Spleen (tissue), 11 donors: ENCODE measurements around the gene DCP1A. TPM values are rescaled to one million over a fixed set of nuclear protein-coding genes. Genes with fewer than 3 reads are reported as not detected.
"Not testable (repeated sequence)": the region's sequence is repeated elsewhere in the genome, so short reads cannot be mapped to it uniquely, and the experiment has no call there.

Experiments used
- DNase-seq: peaks from one replicate; pipeline ENCODE4 v3.0.0-alpha.2; 2020
- H3K27ac ChIP-seq, 8 donors: fragments of 200-600 bp; sonication (generic) in 7 of 8; 1 replicate in 4 of 8; 2 replicates in 4 of 8; pipeline versions ENCODE4 v1.5.0 to v1.8.0; 2016 to 2021; ENCODE audit warnings: inconsistent platforms in 4 of 8, mild to moderate bottlenecking in 4 of 8, moderate library complexity in 1 of 8
- H3K27me3 ChIP-seq, 7 donors: fragments of 200-600 bp; sonication (generic) in 6 of 7; replicated peaks in 1 of 7; 1 replicate in 4 of 7; 2 replicates in 3 of 7; pipeline versions ENCODE4 v1.5.0 to v1.8.0; 2016 to 2021; ENCODE audit warnings: inconsistent platforms in 3 of 7, mild to moderate bottlenecking in 1 of 7
- H3K36me3 ChIP-seq, 6 donors: fragments of 200-600 bp; sonication (generic) in 5 of 6; 1 replicate in 4 of 6; 2 replicates in 2 of 6; pipeline versions ENCODE4 v1.5.0 to v1.8.0; 2016 to 2021; ENCODE audit warnings: inconsistent platforms in 2 of 6
- H3K4me1 ChIP-seq, 6 donors: fragments of 200-600 bp; sonication (generic) in 5 of 6; 1 replicate in 3 of 6; 2 replicates in 3 of 6; pipeline versions ENCODE4 v1.5.0 to v1.8.0; 2016 to 2021; ENCODE audit warnings: inconsistent platforms in 3 of 6
- H3K4me3 ChIP-seq, 8 donors: fragments of 200-600 bp; sonication (generic) in 7 of 8; 1 replicate in 4 of 8; 2 replicates in 4 of 8; pipeline versions ENCODE4 v1.5.0 to v1.8.0; 2016 to 2021; ENCODE audit warnings: inconsistent platforms in 4 of 8, mild to moderate bottlenecking in 4 of 8, moderate library complexity in 2 of 8
- H3K9me3 ChIP-seq, 8 donors: fragments of 200-600 bp; sonication (generic) in 7 of 8; 1 replicate in 4 of 8; 2 replicates in 4 of 8; pipeline versions ENCODE4 v1.5.0 to v1.8.0; 2016 to 2021; ENCODE audit warnings: inconsistent platforms in 4 of 8
- POLR2A ChIP-seq, 3 donors: fragments of 450-650 bp; IDR thresholded peaks; one replicate each; pipeline ENCODE4 v1.5.1; 2017; ENCODE audit warnings: antibody characterized with exemption in 3 of 3, mild to moderate bottlenecking in 1 of 3
- POLR2AphosphoS5 ChIP-seq, 3 donors: sonication (generic); formaldehyde crosslinking; IDR thresholded peaks; one replicate each; pipeline ENCODE4 v1.5.1; 2017; ENCODE audit warnings: antibody characterized with exemption in 3 of 3
- WGBS, 5 donors: extraction: QIAGEN DNeasy Blood & Tissue Kit in 3 of 5; methylation state at CpG; one replicate each; pipeline versions ENCODE4 v1.1.5 to v1.1.7; 2013 to 2018; 5-methylcytosine and 5-hydroxymethylcytosine counted together
- intact Hi-C: fragments of 100-400 bp; cut with DNase I; formaldehyde crosslinking; loops from one replicate; pipeline ENCODE4 v1.15.0; 2023; ENCODE audit warnings: low total_unique reads
- polyA plus RNA-seq, 3 donors: library from polyadenylated mRNA; stranded (reverse); fragments of 200-250 nt; gene quantifications; one replicate each; pipeline ENCODE4 v1.2.1, GENCODE V29; 2013
- total RNA-seq, 7 donors: library from RNA; depleted of rRNA in 3 of 7; stranded (reverse); fragments of >200 nt in 3 of 7; fragmentation: NEBNext Ultra II Directional in 4 of 7; extraction: Animal tissue kit (Norgen Biotek cat#: 25700) in 4 of 7; gene quantifications; one replicate each; pipeline versions ENCODE4 v1.1.0 to v1.2.1, GENCODE V29; 2016 to 2021
- TF ChIP-seq, protein P1 (sequence below), 11 experiments: fragments of 200-600 bp in 7 of 11; fragments of 450-650 bp in 4 of 11; sonication (generic) in 4 of 11; IDR thresholded peaks in 8 of 11; conservative IDR thresholded peaks in 3 of 11; 1 replicate in 7 of 11; 2 replicates in 4 of 11; pipeline versions ENCODE4 v1.4.0 to v1.8.0; 2016 to 2021; ENCODE audit warnings: antibody characterized with exemption in 11 of 11, inconsistent platforms in 4 of 11, mild to moderate bottlenecking in 1 of 11
- donor health status: healthy with polysubstance abuse.
- donor health status: DM: no; HTN: no; CAD: no; lungs with moderate emphysema.
- donor health status: DM: no; HTN: no; CAD: no.
- donor health status: Bipolar disorder and iron deficiency.
- donor health status: healthy.
- donor health status: DM: no; HTN: no; CAD: no.
- donor health status: DM: yes; HTN: yes; CAD: no.

DCP1A gene
- total and polyA plus RNA-seq, 10 donors = 4.0 to 28.1 (median 23.3) TPM

GRCh38 chr3:53253707-53254508 is 93.4 kb downstream of the DCP1A start:
- H3K4me3 ChIP-seq = peak overlapping the region; percentile 92 to 100 (median 98)
- no peak for DNase-seq
- no peaks in the 10 kb centered on the region for H3K36me3 ChIP-seq
- TF ChIP-seq POLR2A (IDR thresholded peaks at IDR 0.05) = no peak
- intact Hi-C loops = no loop called here
- 40 to 68% (median 56%) methylated on average over 7 of the region's 7 CpGs for WGBS, 5 donors
- peak overlapping the region in 7 of 8 donors; percentile 88 to 98 (median 95) for H3K27ac ChIP-seq
- H3K27me3 ChIP-seq = no peaks in the 10 kb centered on the region
- H3K4me1 ChIP-seq = peaks cover 24 to 75% (median 68%) of the 10 kb centered on the region in 6 donors
- no peaks in the 10 kb centered on the region for H3K9me3 ChIP-seq

GRCh38 chr3:53252947-53253322 is 94.4 kb downstream of the DCP1A start:
- H3K9me3 ChIP-seq, DNase-seq, H3K27me3 ChIP-seq, H3K36me3 ChIP-seq, intact Hi-C loops: not testable (repeated sequence)
- Histone ChIP-seq H3K4me1 (peaks cover 26 to 85% (median 77%) of the 10 kb centered on the region in 6 donors), H3K4me3 (peak overlapping the region in 5 of 8 donors; percentile 15 to 100 (median 99)), H3K27ac (peak overlapping the region in 7 of 8 donors; percentile 88 to 98 (median 95))
- 63 to 89% (median 79%) methylated on average over 8 of the region's 8 CpGs for WGBS, 5 donors

DNA sequence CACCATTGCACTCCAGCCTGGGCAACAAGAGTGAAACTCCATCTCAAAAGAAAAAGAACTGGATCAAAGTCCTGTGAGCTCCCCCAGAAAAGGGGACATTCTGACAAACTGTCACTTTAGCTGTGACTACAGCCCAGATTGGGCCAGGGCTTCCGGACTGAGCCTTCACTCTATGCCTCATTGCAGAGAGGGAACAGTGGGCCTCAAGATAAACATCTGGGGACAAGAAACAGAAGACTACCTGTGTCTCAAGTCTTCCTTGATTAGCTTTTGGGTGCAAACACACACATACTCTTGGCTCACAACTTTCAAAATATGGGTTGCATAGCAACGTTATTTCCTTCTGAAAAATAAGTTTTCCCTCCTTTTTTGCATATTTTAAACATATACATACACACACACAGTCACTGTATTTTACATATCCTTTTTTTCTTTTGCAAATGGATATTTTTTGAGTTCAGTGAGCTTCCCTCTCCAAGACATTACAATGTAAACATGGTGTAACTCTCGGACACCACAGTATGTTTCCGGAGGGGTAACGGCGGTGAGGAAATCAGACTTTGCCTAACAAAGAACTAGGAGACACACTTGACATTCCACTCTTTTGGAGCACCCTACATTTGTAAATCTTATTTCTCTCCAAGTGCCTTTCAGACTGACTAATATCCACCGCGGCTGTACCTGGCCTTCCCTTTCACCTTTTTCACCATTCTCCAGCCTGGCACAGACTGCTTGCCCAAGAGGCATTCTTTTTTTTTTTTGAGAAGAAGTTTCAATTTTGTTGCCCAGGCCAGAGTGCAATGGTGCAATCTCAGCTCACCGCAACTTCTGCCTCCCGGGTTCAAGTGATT is 95.0 kb downstream of the DCP1A start:
- no peak for TF ChIP-seq POLR2AphosphoS5 (IDR thresholded peaks at IDR 0.05)
- TF ChIP-seq, protein P1, sequence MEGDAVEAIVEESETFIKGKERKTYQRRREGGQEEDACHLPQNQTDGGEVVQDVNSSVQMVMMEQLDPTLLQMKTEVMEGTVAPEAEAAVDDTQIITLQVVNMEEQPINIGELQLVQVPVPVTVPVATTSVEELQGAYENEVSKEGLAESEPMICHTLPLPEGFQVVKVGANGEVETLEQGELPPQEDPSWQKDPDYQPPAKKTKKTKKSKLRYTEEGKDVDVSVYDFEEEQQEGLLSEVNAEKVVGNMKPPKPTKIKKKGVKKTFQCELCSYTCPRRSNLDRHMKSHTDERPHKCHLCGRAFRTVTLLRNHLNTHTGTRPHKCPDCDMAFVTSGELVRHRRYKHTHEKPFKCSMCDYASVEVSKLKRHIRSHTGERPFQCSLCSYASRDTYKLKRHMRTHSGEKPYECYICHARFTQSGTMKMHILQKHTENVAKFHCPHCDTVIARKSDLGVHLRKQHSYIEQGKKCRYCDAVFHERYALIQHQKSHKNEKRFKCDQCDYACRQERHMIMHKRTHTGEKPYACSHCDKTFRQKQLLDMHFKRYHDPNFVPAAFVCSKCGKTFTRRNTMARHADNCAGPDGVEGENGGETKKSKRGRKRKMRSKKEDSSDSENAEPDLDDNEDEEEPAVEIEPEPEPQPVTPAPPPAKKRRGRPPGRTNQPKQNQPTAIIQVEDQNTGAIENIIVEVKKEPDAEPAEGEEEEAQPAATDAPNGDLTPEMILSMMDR (IDR thresholded peaks at IDR 0.05 in 8 of 11, conservative IDR thresholded peaks at IDR 0.05 in 3 of 11) = no peak
- no peak for TF ChIP-seq POLR2A (IDR thresholded peaks at IDR 0.05)
- no peaks in the 10 kb centered on the region for H3K36me3 ChIP-seq
- WGBS, 5 donors = 22 to 35% (median 29%) methylated on average over 10 of the region's 10 CpGs
- H3K4me1 ChIP-seq = peaks cover 30 to 91% (median 83%) of the 10 kb centered on the region in 6 donors
- H3K4me3 ChIP-seq = peak overlapping the region in 5 of 8 donors; percentile 15 to 100 (median 99)
- no peaks in the 10 kb centered on the region for H3K9me3 ChIP-seq
- no peaks in the 10 kb centered on the region for H3K27me3 ChIP-seq
- no peak for DNase-seq
- H3K27ac ChIP-seq = peak overlapping the region in 7 of 8 donors; percentile 88 to 98 (median 95)
- intact Hi-C loops = no loop called here

DNA sequence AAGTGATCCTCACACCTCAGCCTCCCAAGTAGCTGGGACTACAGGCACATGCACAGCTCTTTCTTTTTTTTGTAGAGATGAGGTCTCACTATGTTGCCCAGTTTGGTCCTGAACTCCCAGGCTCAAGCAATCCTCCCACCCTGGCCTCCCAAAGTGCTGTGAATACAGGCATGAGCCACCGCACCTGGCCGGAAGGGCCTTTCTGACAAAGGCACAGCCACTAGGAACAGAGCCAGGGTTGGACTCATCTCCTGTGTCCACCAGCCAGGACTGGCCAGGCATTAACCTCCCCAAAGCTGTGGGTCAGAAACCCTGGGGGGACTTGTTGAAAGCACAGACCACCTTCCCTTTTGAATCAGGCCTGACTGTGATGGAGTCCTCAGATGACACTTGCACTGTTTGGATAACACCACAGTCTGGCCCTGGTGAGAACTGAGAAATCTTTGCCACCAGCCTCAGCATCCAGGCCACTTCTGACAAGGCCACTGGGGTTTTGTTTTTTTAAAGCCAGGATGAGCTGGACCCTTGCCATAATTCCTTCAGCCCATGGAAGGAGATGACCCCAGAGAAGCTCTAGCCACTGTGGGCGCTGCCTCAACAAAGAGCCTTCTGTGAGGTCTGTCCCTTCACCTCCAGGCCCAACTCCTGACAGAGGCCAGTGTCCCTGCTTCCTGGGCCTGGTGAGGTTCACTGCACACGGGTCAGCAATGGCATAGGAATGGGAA is 96.3 kb downstream of the DCP1A start:
- intact Hi-C loops = no loop called here
- Histone ChIP-seq H3K36me3 (peaks cover 0 to 4% (median 0%) of the 10 kb centered on the region in 6 donors), H3K27me3 (no peaks in the 10 kb centered on the region), H3K4me1 (peaks cover 30 to 93% (median 82%) of the 10 kb centered on the region in 6 donors), H3K9me3 (no peaks in the 10 kb centered on the region), H3K4me3 (peak overlapping the region in 2 of 8 donors; percentile 100), H3K27ac (peak overlapping the region; percentile 35 to 98 (median 94))
- TF ChIP-seq, protein P1 (IDR thresholded peaks at IDR 0.05 in 8 of 11, conservative IDR thresholded peaks at IDR 0.05 in 3 of 11) = no peak
- TF ChIP-seq POLR2AphosphoS5 (IDR thresholded peaks at IDR 0.05) (no peak), POLR2A (IDR thresholded peaks at IDR 0.05) (no peak)
- DNase-seq = no peak
- 78 to 85% (median 79%) methylated on average over 4 of the region's 4 CpGs for WGBS, 5 donors
